SU-DHL-6 (cell line): ENCODE data around the gene TAF13.

Experiments
- H2AFZ ChIP-seq: fragments of 200-600 bp; sonication (generic); 2 replicates; pipeline ENCODE4 v1.6.1; 2014; ENCODE audit warnings: low read depth, mild to moderate bottlenecking, moderate library complexity, mixed read lengths, antibody characterized with exemption, low read length; ENCODE audit not compliant: severe bottlenecking
- H3F3A ChIP-seq: fragments of 200-600 bp; shearing (Covaris generic); 2 replicates; pipeline ENCODE4 v1.6.0; 2016; ENCODE audit warnings: antibody characterized with exemption, mild to moderate bottlenecking; ENCODE audit not compliant: insufficient read depth
- H3K27ac ChIP-seq: fragments of 200-600 bp; sonication (generic); 2 replicates; pipeline ENCODE4 v1.5.1; 2016; ENCODE audit warnings: low read depth, mild to moderate bottlenecking, low read length, moderate library complexity, mixed read lengths
- H3K27me3 ChIP-seq: fragments of 200-600 bp; sonication (generic), shearing (Covaris generic); 2 replicates; pipeline ENCODE4 v1.6.0; 2014; ENCODE audit warnings: mild to moderate bottlenecking, low read length
- H3K36me3 ChIP-seq: fragments of 200-600 bp; sonication (generic); 2 replicates; pipeline ENCODE4 v1.6.1; 2014; ENCODE audit warnings: mild to moderate bottlenecking, low read length, mixed read lengths
- H3K4me2 ChIP-seq: fragments of 300-600, 200-600 bp; shearing (Covaris generic), sonication (generic); 2 replicates; pipeline ENCODE4 v1.6.0; 2014; ENCODE audit warnings: low read length, low read depth, mild to moderate bottlenecking; ENCODE audit not compliant: poor library complexity, severe bottlenecking
- H3K4me3 ChIP-seq: fragments of 200-600 bp; sonication (generic); 2 replicates; pipeline ENCODE4 v1.5.1; 2014; ENCODE audit warnings: antibody characterized with exemption, low read length, mild to moderate bottlenecking, mixed read lengths; ENCODE audit not compliant: insufficient read depth, poor library complexity, severe bottlenecking
- H3K79me2 ChIP-seq: fragments of 200-600 bp; sonication (generic); 2 replicates; pipeline ENCODE4 v1.6.1; 2014; ENCODE audit warnings: mild to moderate bottlenecking, low read length, moderate library complexity; ENCODE audit not compliant: insufficient read depth
- H3K9ac ChIP-seq: fragments of 200-600 bp; sonication (generic); 2 replicates; pipeline ENCODE4 v1.7.0; 2014; ENCODE audit warnings: mild to moderate bottlenecking, low read length
- H3K9me2 ChIP-seq: fragments of 200-600 bp; sonication (generic); replicated peaks from 2 replicates; pipeline ENCODE4 v1.6.1; 2014; ENCODE audit warnings: low read length; ENCODE audit not compliant: insufficient read depth
- H3K9me3 ChIP-seq: fragments of 200-600 bp; sonication (generic); 2 replicates; pipeline ENCODE4 v1.6.1; 2014; ENCODE audit warnings: low read length, mixed read lengths; ENCODE audit not compliant: insufficient read depth
- H4K20me1 ChIP-seq: fragments of 200-600 bp; sonication (generic); 2 replicates; pipeline ENCODE4 v1.6.1; 2014; ENCODE audit warnings: low read depth, mild to moderate bottlenecking, antibody characterized with exemption, low read length, moderate library complexity, mixed read lengths
- EZH2phosphoT487 ChIP-seq: fragments of 200-600 bp; sonication (generic), shearing (Covaris generic); conservative IDR thresholded peaks from 2 replicates; pipeline ENCODE4 v1.6.1; 2018; ENCODE audit warnings: mild to moderate bottlenecking, antibody characterized with exemption, low read length, moderate library complexity, mixed read lengths
- TF ChIP-seq, protein P1 (sequence below): fragments of 200-600 bp; sonication (generic); IDR thresholded peaks from one replicate; pipeline ENCODE4 v1.5.1; 2017; ENCODE audit warnings: antibody characterized with exemption, mild to moderate bottlenecking, low read length, moderate library complexity; ENCODE audit not compliant: insufficient read depth, poor library complexity, severe bottlenecking

TAF13 gene

DNA sequence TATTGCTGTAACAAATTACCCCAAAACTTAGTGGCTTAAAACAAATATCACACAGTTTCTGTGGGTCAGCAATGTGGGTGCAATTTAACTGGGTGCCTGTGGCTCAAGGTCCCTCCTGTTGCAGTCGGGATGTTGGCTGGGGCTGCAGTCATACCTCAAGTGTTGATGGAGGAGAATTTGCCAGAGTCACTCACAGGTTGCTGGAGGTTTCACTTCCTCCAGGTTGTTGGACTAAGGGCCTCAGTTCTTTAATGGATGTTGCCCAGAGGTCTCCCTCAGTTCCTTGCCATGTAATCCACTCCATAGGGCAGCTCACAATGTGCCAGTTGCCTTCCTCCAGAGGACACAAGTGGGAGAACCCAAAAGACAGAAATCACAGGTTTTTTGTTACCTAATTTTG lies 2.5 kb upstream of the TAF13 start:
- Histone ChIP-seq H3K27me3 (no peaks in the 10 kb centered on the region), H3K27ac (no peak overlapping the region), H3F3A (peaks cover 8% of the 10 kb centered on the region; the same call in 1 of the 2 replicates), H3K36me3 (no peaks in the 10 kb centered on the region), H4K20me1 (no peaks in the 10 kb centered on the region), H3K4me2 (no peak overlapping the region), H3K9me2 (no peaks in the 10 kb centered on the region), H3K79me2 (peaks cover 14% of the 10 kb centered on the region; the same call in 1 of the 2 replicates), H2AFZ (peak overlapping the region; percentile 61), H3K4me3 (no peak overlapping the region), H3K9me3 (no peaks in the 10 kb centered on the region), H3K9ac (no peak overlapping the region)
- TF ChIP-seq, protein P1, sequence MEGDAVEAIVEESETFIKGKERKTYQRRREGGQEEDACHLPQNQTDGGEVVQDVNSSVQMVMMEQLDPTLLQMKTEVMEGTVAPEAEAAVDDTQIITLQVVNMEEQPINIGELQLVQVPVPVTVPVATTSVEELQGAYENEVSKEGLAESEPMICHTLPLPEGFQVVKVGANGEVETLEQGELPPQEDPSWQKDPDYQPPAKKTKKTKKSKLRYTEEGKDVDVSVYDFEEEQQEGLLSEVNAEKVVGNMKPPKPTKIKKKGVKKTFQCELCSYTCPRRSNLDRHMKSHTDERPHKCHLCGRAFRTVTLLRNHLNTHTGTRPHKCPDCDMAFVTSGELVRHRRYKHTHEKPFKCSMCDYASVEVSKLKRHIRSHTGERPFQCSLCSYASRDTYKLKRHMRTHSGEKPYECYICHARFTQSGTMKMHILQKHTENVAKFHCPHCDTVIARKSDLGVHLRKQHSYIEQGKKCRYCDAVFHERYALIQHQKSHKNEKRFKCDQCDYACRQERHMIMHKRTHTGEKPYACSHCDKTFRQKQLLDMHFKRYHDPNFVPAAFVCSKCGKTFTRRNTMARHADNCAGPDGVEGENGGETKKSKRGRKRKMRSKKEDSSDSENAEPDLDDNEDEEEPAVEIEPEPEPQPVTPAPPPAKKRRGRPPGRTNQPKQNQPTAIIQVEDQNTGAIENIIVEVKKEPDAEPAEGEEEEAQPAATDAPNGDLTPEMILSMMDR = no peak
- no peak for TF ChIP-seq EZH2phosphoT487

DNA sequence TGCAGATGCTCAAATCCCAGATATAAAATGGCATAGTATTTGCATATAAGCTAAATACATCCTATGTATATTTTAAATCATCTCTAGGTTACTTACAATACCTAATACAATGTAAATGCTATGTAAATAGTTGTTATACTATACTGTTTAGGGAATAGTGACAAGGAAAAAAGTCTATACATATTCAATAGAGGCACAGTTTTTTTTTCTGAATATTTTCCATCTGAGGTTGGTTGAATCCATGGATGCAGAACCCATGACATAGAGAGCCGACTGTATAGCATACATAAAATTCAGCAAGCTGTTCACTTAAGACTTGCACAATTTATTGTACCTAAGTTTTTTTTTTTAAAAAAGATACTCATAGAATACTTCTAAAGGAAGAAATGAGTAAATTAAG lies 6.5 kb downstream of the TAF13 start:
- Histone ChIP-seq H3K9ac (no peak overlapping the region), H3K4me3 (no peak overlapping the region), H3F3A (peaks cover 5% of the 10 kb centered on the region; the same call in 1 of the 2 replicates), H4K20me1 (no peaks in the 10 kb centered on the region), H3K9me3 (no peaks in the 10 kb centered on the region), H3K27me3 (no peaks in the 10 kb centered on the region), H3K27ac (no peak overlapping the region), H3K4me2 (no peak overlapping the region), H3K36me3 (peaks cover 7% of the 10 kb centered on the region; the same call in 1 of the 2 replicates), H2AFZ (no peak overlapping the region), H3K79me2 (no peaks in the 10 kb centered on the region), H3K9me2 (no peaks in the 10 kb centered on the region)
- TF ChIP-seq EZH2phosphoT487 = no peak
- TF ChIP-seq, protein P1 = no peak

DNA sequence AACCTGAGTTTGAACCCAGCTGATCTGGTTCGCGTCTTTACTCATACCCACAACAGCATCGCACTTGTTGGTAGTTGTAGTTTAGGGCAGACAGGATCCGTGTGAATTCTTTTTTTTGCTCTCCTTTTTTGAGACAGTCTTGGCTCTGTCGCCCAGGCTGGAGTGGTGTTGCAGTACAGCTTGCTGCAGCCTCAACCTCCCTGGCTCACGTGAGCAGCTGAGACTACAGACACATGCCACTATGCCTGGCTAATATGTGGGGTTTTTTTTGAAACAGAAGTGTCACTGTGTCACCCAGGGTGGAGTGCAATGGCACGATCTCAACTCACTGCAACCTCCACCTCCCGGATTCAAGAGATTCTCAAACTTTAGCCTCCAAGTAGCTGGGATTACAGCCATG lies 7.9 kb downstream of the TAF13 start:
- no peak overlapping the region for H3K9ac ChIP-seq
- no peaks in the 10 kb centered on the region for H3K9me2 ChIP-seq
- no peaks in the 10 kb centered on the region for H3K9me3 ChIP-seq
- H3K4me3 ChIP-seq = no peak overlapping the region
- peaks cover 11% of the 10 kb centered on the region; the same call in 1 of the 2 replicates for H3K36me3 ChIP-seq
- H2AFZ ChIP-seq = no peak overlapping the region
- no peaks in the 10 kb centered on the region for H3K79me2 ChIP-seq
- H3K27me3 ChIP-seq = no peaks in the 10 kb centered on the region
- no peak overlapping the region for H3K27ac ChIP-seq
- H4K20me1 ChIP-seq = no peaks in the 10 kb centered on the region
- peaks cover 6% of the 10 kb centered on the region; the same call in 1 of the 2 replicates for H3F3A ChIP-seq
- no peak overlapping the region for H3K4me2 ChIP-seq
- TF ChIP-seq, protein P1 = no peak
- no peak for TF ChIP-seq EZH2phosphoT487
